Hematopoietic multipotent progenitor cell treated with erythropoietin and hydrocortisone succinate and interleukin-3 and kit ligand, for 8 days (in vitro differentiated cells): ENCODE measurements around the gene MOB3A.
A peak's percentile ranks its signal among the peaks of the same experiment; 100 is the strongest.

Experiments
- DNase-seq: peaks from one replicate; pipeline ENCODE4 v3.0.0-alpha.2; 2015

Gene MOB3A

GRCh38 chr19:2057484-2058469 lies 38.3 kb downstream of the MOB3A start:
- DNase-seq = no peak

- DNase-seq = no peak
Measured at GRCh38 chr19:2056837-2057192, 39.3 kb downstream of the MOB3A start.

GRCh38 chr19:2055931-2056836 lies 39.9 kb downstream of the MOB3A start:
- peak; percentile 70 for DNase-seq

- no peak for DNase-seq
Measured at GRCh38 chr19:2054763-2055162, 41.4 kb downstream of the MOB3A start.

GRCh38 chr19:2053601-2054389 lies 42.3 kb downstream of the MOB3A start:
- DNase-seq = no peak

- DNase-seq = peak; percentile 38
Measured at GRCh38 chr19:2051773-2052704, 44.1 kb downstream of the MOB3A start.

- DNase-seq = peak; percentile 83
Measured at GRCh38 chr19:2050991-2051772, 44.9 kb downstream of the MOB3A start, which contains the start of gene MKNK2. Gene MKNK2, minus strand, starts transcription at chr19:2051244. Its CDS starts 393 bp downstream, at chr19:2050851.

- no peak for DNase-seq
Measured at GRCh38 chr19:2050349-2050990, 45.7 kb downstream of the MOB3A start.

- DNase-seq = peak; percentile 58
Measured at GRCh38 chr19:2049741-2050348, 46.3 kb downstream of the MOB3A start.

GRCh38 chr19:2048959-2049740 lies 47.0 kb downstream of the MOB3A start:
- DNase-seq = peak; percentile 46

- DNase-seq = peak; percentile 80
Measured at GRCh38 chr19:2048104-2048958, 47.8 kb downstream of the MOB3A start.

- DNase-seq = peak; percentile 46
Measured at GRCh38 chr19:2047449-2048103, 48.5 kb downstream of the MOB3A start.

- DNase-seq = no peak
Measured at GRCh38 chr19:2047076-2047448, 49.1 kb downstream of the MOB3A start.

- DNase-seq = no peak
Measured at GRCh38 chr19:2046046-2046907, 49.8 kb downstream of the MOB3A start.

- no peak for DNase-seq
Measured at GRCh38 chr19:2045501-2046045, 50.6 kb downstream of the MOB3A start.
